ENCODE measurements around the gene ZDBF2.
"Not testable (repeated sequence)": the region's sequence is repeated elsewhere in the genome, so short reads cannot be mapped to it uniquely, and the experiment has no call there.

The ZDBF2 gene

GRCh38 chr2:206259376-206260187 is 14.9 kb upstream of the ZDBF2 start:
- no peak for DNase-seq

GRCh38 chr2:206260188-206261012 is 14.1 kb upstream of the ZDBF2 start:
- DNase-seq, result peak; percentile 39

GRCh38 chr2:206263959-206264603 is 10.4 kb upstream of the ZDBF2 start:
- DNase-seq, result no peak

GRCh38 chr2:206266130-206267125 is 8.0 kb upstream of the ZDBF2 start:
- no peak for DNase-seq

GRCh38 chr2:206267567-206267966 is 6.9 kb upstream of the ZDBF2 start:
- DNase-seq, result no peak

GRCh38 chr2:206271065-206271464 is 3.4 kb upstream of the ZDBF2 start:
- DNase-seq, result no peak

GRCh38 chr2:206273905-206274304 is 558 bp upstream of the ZDBF2 start:
- no peak for DNase-seq

- DNase-seq, result peak; percentile 45
Observed at GRCh38 chr2:206275312-206276055, 1.0 kb downstream of the ZDBF2 start.

GRCh38 chr2:206276169-206276942 is 1.9 kb downstream of the ZDBF2 start:
- DNase-seq, result no peak

GRCh38 chr2:206277503-206277902 is 3.0 kb downstream of the ZDBF2 start:
- no peak for DNase-seq

- DNase-seq, result no peak
Observed at GRCh38 chr2:206282746-206283145, 8.3 kb downstream of the ZDBF2 start.

GRCh38 chr2:206287197-206287596 is 12.7 kb downstream of the ZDBF2 start:
- DNase-seq, result no peak

GRCh38 chr2:206289391-206289790 is 14.9 kb downstream of the ZDBF2 start:
- DNase-seq, result peak; percentile 42

GRCh38 chr2:206296128-206296527 is 21.7 kb downstream of the ZDBF2 start:
- peak; percentile 60 for DNase-seq

- DNase-seq, result not testable (repeated sequence)
Observed at GRCh38 chr2:206299608-206300007, 25.1 kb downstream of the ZDBF2 start.

- DNase-seq, result no peak
Observed at GRCh38 chr2:206305523-206306245, 31.2 kb downstream of the ZDBF2 start.

GRCh38 chr2:206311026-206311425 is 36.6 kb downstream of the ZDBF2 start:
- DNase-seq, result no peak

GRCh38 chr2:206316141-206316540 is 41.7 kb downstream of the ZDBF2 start:
- DNase-seq, result no peak

- no peak for DNase-seq
Observed at GRCh38 chr2:206323033-206323432, 48.6 kb downstream of the ZDBF2 start.

- DNase-seq, result no peak
Observed at GRCh38 chr2:206323486-206323885, 49.0 kb downstream of the ZDBF2 start.
